ENCODE results near the gene KIF23.
A peak's percentile ranks its signal among the peaks of the same experiment; 100 is the strongest.

Gene KIF23

DNA sequence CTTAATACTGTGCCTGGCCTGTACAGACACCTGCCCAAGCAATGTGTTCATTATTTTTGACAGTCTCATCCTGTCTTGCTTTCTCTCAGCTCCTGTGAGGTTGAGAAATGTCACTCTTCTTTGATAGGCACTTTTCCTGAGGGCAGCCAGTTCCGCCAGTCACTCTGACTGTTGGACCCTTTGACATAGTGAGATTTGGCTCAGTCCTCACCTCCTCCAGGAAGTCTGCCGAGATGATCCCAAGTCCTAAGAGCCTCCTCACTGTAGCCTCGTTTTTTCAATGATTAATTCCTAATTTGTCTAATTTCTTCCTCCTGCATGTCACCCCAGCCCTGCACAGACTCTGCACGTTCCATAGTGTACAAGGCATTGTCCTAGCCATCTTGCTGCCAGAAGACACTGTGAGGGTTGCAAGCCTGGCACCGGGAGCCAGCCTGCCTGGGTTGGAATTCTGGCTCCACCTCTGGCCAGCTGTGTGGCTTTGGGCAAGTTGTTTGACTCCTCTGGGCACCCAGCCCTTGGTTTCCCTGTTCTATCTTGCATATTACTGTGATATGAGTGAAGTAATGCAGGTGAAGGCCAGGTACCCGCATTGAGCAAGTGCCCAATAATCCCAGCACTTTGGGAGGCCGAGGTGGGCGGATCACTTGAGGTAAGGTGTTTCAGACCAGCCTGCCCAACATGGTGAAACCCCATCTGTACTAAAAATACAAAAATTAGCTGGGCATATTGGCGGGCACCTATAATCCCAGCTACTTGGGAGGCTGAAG, 62.7 kb downstream of the KIF23 start:
- no peak for TF ChIP-seq EZH2 (IDR thresholded peaks at IDR 0.05; ENCODE audit: borderline replicate concordance, low read depth, low read length, severe bottlenecking)
- TF ChIP-seq, protein P1, sequence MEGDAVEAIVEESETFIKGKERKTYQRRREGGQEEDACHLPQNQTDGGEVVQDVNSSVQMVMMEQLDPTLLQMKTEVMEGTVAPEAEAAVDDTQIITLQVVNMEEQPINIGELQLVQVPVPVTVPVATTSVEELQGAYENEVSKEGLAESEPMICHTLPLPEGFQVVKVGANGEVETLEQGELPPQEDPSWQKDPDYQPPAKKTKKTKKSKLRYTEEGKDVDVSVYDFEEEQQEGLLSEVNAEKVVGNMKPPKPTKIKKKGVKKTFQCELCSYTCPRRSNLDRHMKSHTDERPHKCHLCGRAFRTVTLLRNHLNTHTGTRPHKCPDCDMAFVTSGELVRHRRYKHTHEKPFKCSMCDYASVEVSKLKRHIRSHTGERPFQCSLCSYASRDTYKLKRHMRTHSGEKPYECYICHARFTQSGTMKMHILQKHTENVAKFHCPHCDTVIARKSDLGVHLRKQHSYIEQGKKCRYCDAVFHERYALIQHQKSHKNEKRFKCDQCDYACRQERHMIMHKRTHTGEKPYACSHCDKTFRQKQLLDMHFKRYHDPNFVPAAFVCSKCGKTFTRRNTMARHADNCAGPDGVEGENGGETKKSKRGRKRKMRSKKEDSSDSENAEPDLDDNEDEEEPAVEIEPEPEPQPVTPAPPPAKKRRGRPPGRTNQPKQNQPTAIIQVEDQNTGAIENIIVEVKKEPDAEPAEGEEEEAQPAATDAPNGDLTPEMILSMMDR (IDR thresholded peaks at IDR 0.05; ENCODE audit: borderline replicate concordance, extremely low read depth, low read length, poor library complexity, severe bottlenecking) = no peak
- Histone ChIP-seq H3K79me2 (ENCODE audit: insufficient read depth, low read length) (no peaks in the 10 kb centered on the region), H3K27me3 (ENCODE audit: insufficient read depth, low read length, poor library complexity) (no peaks in the 10 kb centered on the region), H3K27ac (ENCODE audit: low read length) (no peak overlapping the region), H2AFZ (ENCODE audit: low read depth, low read length) (no peak overlapping the region), H3K36me3 (ENCODE audit: insufficient read depth, low read length) (no peaks in the 10 kb centered on the region), H3K4me3 (ENCODE audit: low read depth in 1 of 2, low read length in 2 of 2) (no peak overlapping the region), H3K9ac (ENCODE audit: low read depth, low read length) (no peak overlapping the region), H3K4me2 (ENCODE audit: insufficient read depth, low read length) (no peak overlapping the region), H3K9me3 (ENCODE audit: insufficient read depth, low read length, severe bottlenecking) (no peaks in the 10 kb centered on the region), H3K4me1 (ENCODE audit: insufficient read depth, low read length) (no peaks in the 10 kb centered on the region), H4K20me1 (ENCODE audit: insufficient read depth, low read length) (no peaks in the 10 kb centered on the region)
- DNase-seq (no peak), ATAC-seq (ENCODE audit: insufficient read depth, low read depth) (no peak)

DNA sequence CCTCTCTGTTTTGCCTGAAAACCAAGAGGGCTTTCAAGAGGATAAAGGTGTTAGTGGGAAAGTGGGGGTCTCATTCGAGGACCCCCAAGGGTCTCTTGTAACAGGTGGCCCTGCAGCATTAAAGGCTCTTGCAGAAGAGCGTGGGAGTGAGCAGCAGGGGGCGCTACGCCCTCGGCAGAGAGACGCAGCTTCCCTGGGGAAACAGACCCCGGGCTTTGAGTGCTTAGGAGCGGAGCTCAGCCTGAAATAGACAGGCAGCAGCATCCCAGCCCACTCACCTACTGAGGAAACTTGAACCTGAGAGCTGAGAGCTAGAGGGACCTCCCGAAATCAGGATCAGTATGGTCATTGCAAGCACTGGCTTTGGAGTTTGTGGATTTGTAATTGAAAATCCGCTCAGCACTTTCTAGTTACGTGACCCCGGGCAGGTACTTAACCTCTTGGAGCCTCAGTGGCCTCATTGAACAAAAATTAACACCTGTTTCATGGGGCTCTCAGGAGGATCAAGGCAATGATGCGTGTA, 64.2 kb downstream of the KIF23 start:
- Histone ChIP-seq H3K27ac (ENCODE audit: low read length) (no peak overlapping the region), H3K4me1 (ENCODE audit: insufficient read depth, low read length) (no peaks in the 10 kb centered on the region), H3K9me3 (ENCODE audit: insufficient read depth, low read length, severe bottlenecking) (no peaks in the 10 kb centered on the region), H4K20me1 (ENCODE audit: insufficient read depth, low read length) (no peaks in the 10 kb centered on the region), H3K9ac (ENCODE audit: low read depth, low read length) (no peak overlapping the region), H3K79me2 (ENCODE audit: insufficient read depth, low read length) (no peaks in the 10 kb centered on the region), H3K36me3 (ENCODE audit: insufficient read depth, low read length) (no peaks in the 10 kb centered on the region), H3K4me3 (ENCODE audit: low read depth in 1 of 2, low read length in 2 of 2) (no peak overlapping the region), H2AFZ (ENCODE audit: low read depth, low read length) (no peak overlapping the region), H3K4me2 (ENCODE audit: insufficient read depth, low read length) (no peak overlapping the region), H3K27me3 (ENCODE audit: insufficient read depth, low read length, poor library complexity) (no peaks in the 10 kb centered on the region)
- DNase-seq (peak; percentile 41), ATAC-seq (ENCODE audit: insufficient read depth, low read depth) (peak; percentile 49; the same call in 1 of the 3 replicates)
- TF ChIP-seq EZH2 (IDR thresholded peaks at IDR 0.05; ENCODE audit: borderline replicate concordance, low read depth, low read length, severe bottlenecking) = no peak
- TF ChIP-seq, protein P1 (IDR thresholded peaks at IDR 0.05; ENCODE audit: borderline replicate concordance, extremely low read depth, low read length, poor library complexity, severe bottlenecking) = peak; percentile 66

DNA sequence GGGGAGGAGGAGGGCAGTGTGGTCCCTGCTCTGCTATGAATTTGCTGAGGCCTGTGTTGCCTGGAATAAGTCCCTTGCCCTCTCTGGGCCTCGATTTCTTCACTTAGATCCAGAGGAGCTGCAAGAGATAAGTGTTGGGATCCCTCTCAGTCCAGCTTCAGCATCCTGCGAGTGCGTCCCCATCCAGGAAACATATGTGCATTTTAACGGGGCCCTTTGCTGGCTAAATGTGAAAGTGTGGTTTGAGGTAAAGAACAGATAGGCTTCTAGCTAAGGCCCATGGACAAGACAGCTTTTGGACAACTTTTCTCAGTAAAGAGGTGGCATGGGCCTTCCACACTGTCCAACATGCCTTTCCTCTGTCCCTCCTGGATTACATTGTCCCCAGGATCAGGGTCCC, 64.9 kb downstream of the KIF23 start:
- no peak overlapping the region for H3K27ac ChIP-seq (ENCODE audit: low read length)

More for the DNA sequence above, 64.9 kb downstream of the KIF23 start:
- no peaks in the 10 kb centered on the region for H4K20me1 ChIP-seq (ENCODE audit: insufficient read depth, low read length)
- H3K9me3 ChIP-seq (ENCODE audit: insufficient read depth, low read length, severe bottlenecking) = no peaks in the 10 kb centered on the region
- H3K4me1 ChIP-seq (ENCODE audit: insufficient read depth, low read length) = no peaks in the 10 kb centered on the region
- DNase-seq (no peak), ATAC-seq (ENCODE audit: insufficient read depth, low read depth) (no peak)
- no peak overlapping the region for H3K9ac ChIP-seq (ENCODE audit: low read depth, low read length)
- H3K4me2 ChIP-seq (ENCODE audit: insufficient read depth, low read length) = no peak overlapping the region
- no peak for TF ChIP-seq EZH2 (IDR thresholded peaks at IDR 0.05; ENCODE audit: borderline replicate concordance, low read depth, low read length, severe bottlenecking)
- TF ChIP-seq, protein P1 (IDR thresholded peaks at IDR 0.05; ENCODE audit: borderline replicate concordance, extremely low read depth, low read length, poor library complexity, severe bottlenecking) = no peak
- H3K4me3 ChIP-seq (ENCODE audit: low read depth in 1 of 2, low read length in 2 of 2) = no peak overlapping the region
- no peak overlapping the region for H2AFZ ChIP-seq (ENCODE audit: low read depth, low read length)
- H3K36me3 ChIP-seq (ENCODE audit: insufficient read depth, low read length) = no peaks in the 10 kb centered on the region
- H3K79me2 ChIP-seq (ENCODE audit: insufficient read depth, low read length) = no peaks in the 10 kb centered on the region
- H3K27me3 ChIP-seq (ENCODE audit: insufficient read depth, low read length, poor library complexity) = no peaks in the 10 kb centered on the region
